ENCODE results near the gene SLC14A1.
A peak's percentile ranks its signal among the peaks of the same experiment; 100 is the strongest.

SLC14A1 gene

DNA sequence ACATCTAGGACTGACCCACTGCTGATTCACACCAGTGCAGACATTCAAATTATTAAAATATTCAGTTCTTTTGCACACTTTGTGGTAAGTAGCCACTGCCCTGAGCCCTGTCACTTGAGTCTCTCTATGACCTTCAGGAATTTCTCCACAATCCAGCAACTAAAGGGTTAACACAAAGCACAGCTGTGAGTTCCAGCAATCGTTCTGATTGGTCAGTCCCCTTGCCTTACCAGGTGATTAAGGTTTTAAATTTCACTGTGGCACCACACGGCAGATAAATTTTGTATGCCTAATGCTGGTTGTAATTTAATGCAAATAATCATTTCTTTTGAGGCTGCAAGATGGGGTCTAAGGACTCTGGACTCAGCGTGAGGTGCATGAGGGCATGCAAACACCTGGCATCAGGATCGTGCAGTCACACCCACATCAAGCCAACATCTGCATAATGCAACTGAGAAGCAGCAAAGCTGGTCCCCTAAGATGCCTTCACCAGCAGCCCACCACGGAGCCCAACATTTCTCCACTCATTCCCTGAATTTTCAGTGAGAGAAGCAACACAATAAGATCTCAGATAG is 36.6 kb downstream of the SLC14A1 start:
- peak; percentile 11 for DNase-seq (ENCODE audit: low spot score)

DNA sequence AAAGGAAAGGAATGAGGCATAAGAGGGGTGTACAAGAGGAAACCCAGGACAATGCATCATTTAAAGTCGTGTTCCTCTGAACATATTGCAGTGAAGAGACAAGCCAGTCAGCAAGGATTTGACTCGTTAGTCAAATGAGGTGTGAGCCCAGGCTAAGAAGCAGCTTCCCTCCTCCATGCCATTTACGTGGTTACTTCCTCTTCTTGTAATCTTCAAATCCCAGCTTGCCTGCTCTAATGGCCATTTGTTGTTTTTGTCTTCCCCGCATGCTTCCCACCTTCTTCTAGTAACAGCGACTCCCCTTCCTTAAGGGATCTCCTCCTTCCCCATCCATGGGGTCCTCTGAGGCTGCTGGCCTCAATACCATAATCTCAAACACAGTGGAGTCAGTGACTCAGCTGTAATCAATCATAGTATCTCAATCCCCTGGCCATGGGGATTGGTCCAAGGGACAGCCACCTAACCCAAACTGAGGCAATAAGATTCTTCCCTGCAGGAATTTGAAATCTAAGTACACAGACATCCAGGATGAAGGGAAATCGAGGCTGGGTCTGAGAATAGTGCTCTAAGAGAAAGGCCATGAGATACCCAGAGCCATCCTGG is 37.6 kb downstream of the SLC14A1 start:
- DNase-seq (ENCODE audit: low spot score): no peak

DNA sequence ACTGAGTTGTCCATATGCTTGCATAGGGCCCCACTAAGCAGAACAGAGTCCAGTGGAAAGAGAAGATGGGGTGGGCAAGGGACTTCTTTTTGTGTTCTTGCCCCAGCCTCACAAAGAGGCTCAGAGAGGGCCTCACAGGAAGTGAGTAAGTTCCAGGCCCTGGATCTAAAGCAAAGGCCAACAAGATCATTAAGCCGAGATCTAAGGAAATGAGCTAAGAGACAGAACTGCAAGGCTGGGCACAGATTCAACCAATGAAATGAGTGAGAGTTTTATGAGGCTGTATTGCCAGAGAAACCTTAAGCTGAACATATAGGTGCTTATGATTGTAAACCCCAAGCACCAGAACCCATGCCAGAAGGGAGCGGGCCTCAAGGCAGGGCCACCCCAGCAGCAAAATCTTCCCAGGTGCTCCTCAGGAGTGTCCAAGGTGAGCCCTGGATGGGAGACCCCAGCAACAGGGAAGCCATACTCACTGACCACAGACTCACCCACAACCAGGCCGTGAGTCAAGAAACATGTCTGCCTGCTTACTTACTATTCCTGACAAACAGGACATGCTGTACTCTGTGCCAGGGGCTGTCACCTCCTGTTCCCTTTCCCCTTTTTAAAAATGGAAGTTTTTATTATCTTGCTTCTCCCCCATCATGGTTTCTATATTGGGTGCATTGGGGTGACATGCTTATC is 40.2 kb downstream of the SLC14A1 start:
- DNase-seq (ENCODE audit: low spot score): no peak

DNA sequence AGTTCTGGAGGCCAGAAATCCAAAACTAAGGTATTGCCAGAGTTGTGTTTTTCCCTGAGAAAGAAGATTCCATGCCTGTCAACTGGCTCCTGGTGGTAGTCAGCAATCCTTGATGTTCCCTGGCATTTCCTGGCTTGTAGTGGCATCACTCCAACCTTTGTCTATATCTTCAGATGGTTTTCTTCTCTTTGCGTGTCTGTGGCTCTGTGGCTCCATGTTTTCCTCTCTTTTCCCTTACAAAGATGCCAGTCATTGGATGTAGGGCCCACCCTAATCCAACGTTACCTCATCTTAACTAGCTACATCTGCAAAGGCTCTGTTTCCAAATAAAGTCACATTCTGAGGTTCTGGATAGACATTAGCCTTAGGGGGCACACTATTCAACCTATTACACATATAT is 41.8 kb downstream of the SLC14A1 start:
- DNase-seq (ENCODE audit: low spot score): no peak

DNA sequence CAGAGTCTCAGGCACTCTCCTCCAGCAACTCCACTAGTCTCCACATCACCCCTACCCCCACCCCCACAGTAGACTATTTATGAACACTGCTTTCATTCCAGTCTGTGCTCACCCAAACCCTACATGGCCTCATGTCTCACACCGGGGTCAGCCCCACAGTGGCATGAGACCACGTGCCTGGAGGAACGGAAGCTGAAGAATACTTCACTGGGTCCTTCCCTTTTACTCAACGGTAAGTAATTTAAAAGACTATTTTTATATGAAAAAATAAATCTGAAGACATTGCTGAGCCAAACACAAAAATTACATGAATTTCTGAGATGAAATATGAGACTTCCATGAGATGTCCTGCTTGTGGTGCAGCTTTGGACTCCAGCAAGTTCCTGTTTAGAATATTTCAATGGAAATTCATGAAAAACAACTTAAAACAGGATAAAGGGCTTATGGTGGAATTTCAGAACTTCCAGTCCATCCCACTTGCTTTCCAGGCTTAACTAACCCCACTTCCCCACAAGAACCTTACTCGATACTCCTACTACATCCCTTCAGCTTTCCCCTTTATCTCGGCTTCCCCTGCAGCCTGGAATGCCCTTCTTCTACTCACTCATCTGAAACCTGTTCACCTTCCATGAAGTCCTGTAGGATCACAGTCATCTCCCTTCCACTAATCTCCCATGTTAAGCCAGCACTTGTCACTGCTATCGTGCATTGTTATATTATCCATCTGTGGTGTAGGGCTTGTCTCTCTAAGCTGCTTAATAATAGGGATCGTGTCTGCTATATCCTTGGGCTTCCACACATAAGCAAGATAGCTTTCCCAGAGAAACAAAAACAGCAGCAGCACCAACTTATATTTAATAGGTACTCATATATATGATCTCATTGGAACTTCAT is 47.9 kb downstream of the SLC14A1 start:
- no peak for DNase-seq (ENCODE audit: low spot score)

DNA sequence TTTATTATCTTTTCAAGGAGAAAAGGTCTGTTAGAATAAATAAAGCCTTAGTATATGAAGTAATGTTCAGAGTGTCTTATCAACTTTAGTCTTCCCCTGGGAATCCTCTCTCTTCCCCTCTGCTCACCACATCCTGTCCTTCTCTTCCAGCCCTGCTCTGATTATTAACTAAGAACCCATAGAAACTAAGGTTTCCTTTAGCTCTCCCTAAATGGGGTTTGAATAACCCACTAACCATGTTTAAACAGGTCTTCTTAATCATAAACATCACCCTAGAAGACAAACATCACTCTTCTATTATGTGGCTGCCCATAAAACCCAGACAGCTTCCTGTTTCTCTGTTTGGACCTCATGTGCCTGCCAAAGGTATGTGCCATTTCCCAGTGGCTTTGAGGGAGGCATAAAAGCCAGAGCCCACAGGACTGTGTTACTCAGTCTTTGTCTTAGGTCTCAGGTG is 50.1 kb downstream of the SLC14A1 start:
- DNase-seq (ENCODE audit: low spot score): peak; percentile 78

DNA sequence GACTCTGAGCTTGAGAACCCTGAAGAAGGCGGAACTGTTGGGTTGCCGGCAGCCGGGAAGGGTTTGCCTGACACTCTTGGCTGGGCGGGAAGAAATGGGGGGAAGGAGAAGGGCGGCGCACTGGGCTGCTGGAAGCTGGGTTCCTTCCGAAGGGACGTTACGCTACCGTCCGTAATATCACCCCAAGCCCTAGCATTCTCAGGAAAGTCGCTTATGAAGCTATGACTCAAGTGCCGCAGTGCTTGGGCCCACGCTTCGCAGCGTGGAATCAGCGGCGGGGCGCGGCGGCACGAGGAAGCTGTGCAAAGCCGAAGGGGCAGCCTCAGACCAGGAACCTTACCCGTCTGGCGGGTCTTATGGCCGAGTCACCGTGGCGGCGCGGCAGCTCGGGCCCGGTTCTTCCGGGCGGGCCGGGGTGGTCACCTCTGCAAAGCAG is 51.3 kb downstream of the SLC14A1 start:
- DNase-seq (ENCODE audit: low spot score): no peak

DNA sequence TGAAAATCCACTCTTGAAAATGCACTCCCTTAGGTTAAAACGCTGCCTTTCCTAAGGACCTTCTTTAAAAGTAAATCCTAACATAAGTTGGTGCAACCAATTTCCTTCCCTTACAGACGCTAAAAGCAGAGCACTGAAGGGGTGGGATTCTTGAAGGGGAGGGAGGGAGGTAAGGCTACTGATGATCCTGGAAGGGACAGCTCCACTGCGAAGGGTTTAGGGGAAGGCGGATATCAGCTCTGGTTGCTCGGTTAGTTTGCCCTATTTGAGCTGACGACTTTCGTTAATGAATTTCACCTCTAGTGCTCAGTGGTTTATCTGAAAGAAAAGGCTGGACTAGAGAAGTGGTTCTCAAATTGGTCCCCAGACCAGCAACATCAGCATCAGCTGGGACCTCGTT is 51.8 kb downstream of the SLC14A1 start:
- no peak for DNase-seq (ENCODE audit: low spot score)

DNA sequence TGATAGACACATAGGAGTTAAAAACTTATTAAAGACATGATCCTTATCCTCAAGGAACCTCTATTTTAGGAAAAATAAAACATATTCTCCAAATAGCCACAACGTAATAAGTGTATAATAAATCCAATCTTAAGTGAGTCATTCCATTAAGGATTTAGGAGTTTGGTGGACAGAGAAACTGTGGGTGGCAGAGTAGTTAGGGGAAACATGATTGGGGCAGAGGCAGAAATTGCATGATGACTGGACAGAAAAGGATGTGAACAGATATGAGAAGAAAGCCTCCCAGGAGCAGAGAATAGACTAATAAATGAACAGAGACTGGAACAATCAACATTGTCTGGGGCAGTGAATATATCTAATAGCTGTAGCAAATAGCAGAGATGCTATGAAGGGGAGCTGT is 53.4 kb downstream of the SLC14A1 start:
- no peak for DNase-seq (ENCODE audit: low spot score)

DNA sequence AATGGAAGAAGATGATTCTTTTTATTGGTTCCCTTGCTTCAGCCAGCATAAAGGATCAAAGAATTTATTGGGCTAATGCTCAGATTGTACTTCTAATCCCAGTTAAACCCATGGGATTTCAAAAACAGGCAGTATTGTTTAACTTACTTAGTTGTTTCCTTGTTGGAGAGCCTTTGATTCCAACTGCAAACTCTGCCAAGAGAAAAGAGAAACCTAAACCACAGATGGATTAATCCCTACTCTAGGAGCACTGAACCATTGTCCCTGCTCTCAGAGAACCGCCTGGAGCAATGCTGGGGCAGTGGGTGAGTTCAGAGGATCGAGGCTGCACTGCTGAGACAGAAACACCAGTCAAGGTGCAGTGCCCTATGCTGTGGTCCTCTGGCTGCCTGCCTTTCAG is 56.6 kb downstream of the SLC14A1 start:
- no peak for DNase-seq (ENCODE audit: low spot score)

DNA sequence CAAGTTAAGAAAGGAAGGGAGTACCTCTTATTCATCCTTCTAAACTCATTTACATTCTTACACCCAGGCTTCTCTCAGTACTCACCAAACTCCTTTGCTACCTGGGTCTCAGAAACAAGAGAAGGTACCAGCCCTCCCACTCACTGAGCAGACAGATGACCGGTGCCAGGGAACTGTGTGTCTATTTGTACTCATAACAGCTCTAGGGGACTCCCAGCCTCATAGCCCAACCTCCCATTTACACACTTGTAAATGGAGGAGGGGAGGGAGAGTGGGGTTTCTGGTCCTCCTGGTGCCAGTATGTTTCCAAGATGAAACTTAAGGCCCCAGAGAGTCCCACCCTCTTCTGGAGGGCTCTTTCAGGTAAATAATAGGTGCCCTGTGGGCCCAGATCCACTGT is 58.7 kb downstream of the SLC14A1 start:
- no peak for DNase-seq (ENCODE audit: low spot score)

DNA sequence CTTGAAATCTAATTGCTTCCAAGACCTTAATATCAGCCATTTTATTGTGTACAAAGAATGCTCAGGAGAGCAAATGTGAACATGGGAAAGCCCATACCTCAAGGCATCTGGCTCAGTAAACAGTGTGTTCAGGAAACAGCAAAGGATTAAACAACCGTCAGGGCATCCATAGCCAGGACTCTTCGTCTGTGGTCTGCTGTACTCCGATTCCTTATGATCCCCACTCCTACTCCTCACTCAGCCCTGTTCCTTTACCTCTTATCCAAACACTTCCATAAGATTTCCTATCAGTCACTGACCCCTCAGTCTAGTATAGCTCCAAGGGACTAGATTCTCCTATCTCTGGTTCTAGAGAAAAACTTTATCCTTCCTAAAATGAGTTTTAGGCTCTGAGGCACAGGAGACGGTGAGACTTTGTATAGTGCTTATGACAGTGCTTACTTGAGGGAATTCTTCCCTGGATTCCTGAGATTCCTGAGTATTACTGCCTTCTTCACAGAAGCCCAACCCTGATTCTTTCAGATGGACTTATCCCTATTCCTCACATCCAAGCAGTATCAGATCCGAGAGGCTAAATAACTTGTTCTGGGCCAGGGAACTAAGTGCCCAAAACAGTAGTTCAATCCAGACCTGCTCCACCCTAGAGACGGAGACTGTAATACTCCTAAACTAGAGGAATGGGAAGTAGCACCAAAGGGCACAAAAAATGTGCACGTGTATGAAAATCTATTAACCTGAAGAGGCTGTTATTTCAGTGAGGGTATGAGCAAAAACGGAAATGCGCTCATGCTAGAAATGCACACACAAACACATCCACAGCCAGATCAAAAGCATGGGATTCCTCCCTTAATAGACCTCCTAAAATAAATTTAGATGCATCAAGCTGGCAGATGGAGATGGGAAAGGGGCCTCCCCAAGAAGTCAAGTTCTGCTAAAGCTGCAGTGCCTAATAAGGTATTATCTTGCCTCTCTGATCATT is 59.4 kb downstream of the SLC14A1 start:
- no peak for DNase-seq (ENCODE audit: low spot score)

DNA sequence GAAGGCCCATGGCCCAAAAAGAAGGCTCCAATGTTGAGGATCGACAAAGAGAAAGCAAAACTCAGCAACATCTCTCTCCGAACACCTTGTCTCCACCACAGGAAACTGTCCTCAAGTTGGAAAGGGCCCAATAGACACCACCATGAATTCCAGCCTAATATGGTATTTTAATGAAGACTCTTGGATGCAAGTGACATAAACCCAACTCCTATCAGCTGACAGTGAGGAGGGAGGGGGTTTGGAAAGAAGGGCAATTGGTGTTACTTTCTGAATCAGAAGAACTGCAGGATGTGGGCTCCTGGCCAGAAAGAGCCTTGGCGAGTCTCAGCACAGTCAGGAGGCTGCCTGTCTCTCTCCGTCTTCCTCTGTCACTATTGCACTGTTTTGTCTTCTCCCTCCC is 61.2 kb downstream of the SLC14A1 start:
- DNase-seq (ENCODE audit: low spot score): no peak

DNA sequence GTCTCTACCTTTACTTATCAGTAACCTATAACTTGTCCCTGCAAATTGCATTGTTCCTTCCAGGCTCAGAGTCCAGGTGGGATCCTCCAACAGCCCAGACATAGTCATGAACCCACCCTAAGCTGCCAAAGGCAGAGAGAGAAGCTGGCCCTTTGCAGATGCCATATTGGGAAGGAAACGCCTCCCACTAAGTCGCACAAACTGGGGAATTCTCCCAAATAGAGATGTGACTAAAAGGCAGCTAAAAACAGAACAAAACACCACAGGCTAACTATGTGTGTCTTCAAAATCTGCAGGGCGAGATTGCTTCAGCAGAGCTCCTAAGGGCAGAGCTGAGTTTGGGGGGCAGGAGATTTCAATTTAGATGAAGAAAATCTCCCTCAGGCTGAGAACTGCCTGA is 63.0 kb downstream of the SLC14A1 start:
- DNase-seq (ENCODE audit: low spot score): no peak

DNA sequence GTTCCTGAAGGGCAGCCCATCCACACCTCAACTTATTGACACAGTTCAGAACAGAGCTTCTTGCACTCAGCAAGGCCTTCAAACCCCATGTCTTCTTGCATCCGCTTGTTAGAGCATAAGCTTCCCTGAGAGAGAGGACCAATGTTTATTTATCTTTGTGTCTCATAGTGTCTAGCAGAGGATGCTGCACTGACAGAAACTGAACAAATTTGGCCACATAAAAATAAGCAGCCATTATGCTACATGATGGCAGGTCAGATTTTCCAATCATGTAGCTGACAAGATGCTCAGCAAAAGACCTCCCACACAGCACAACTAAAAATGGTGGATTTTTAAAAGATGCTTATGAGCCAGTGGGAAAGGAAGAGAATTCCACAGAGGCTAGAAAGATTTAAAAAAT is 63.4 kb downstream of the SLC14A1 start:
- DNase-seq (ENCODE audit: low spot score): no peak

DNA sequence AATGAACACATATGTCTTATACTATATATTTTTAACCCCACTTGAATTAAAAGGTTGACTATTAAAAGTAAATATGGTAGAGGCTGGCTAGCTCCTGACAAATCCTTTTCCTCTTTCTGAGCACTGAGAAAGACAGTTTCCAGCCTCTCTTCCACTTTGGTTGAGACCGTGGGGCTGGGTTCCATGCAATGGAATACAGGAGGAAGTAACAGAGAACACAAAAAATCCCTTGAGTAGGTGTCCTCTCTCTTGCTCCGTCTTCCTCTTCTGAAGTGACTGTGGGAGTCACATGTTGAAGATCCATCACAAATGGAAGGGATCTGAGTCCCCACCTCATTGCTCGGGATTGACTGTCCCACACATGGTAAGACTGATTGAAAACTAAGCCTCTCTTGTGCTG is 64.9 kb downstream of the SLC14A1 start:
- no peak for DNase-seq (ENCODE audit: low spot score)

DNA sequence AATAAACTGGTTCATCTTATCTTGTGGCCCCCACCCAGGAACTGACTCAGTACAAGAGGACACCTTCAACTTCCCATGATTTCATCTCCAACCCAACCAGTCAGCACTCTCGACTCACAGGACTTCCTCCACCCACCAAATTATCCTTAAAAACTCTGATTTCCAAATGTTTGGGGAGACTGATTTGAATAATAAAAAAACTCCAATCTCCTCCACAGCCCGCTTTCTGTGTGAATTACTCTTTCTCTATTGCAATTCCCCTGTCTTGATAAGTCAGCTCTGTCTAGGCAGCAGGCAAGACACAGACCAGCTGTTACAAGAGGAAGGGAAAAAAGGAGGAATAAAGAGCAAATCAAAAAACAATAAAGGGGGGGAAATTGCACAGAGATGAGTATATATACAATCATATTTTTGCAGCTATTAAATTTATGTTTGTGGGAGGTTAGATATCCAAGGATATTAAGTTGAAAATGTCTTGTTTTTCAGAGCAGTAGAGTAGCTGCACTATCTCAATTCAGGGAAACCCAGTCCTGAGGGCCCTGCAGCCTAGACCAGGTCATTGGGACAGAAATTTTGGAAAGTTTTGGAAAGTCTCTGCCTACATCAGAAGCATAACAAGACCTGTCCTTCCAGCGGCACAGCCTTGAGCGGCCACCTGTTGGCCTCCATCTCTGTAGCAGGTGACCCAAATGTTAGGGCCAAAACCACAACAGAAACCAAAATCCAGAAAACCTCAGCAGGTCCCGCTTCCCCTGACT is 68.7 kb downstream of the SLC14A1 start:
- no peak for DNase-seq (ENCODE audit: low spot score)

DNA sequence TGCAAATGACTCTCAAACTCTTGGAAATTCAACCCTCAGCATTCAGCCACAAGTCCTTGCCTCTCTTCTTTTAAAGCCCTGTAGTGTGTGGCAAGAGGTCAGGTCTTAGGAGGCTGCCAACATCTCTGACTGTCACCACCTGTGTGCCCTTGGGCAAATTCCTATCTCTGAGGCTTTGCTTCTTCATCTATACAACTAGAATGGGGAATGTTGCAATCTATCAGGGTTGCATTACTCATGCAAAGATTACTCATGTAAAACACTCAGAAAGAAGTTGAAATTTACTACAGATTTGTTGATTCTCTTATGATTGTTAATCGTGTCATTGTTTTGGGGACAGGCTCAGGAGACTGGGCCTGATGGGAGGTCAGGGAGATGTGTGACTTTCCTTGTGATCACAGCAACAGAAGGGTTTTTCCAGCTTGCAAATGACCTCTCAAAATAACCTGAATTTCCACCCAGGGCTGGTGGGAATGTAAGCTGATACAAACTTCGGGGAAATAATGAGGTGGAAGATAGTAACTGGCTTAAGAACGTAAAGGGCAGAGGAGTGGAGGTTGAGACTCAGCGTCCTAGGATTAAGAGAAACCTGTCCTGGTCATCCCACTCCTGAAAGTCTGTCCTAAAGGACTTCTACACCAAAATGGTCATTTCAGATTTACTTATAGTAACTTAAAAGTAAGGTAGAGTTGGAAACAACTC is 69.4 kb downstream of the SLC14A1 start:
- peak; percentile 19 for DNase-seq (ENCODE audit: low spot score)

DNA sequence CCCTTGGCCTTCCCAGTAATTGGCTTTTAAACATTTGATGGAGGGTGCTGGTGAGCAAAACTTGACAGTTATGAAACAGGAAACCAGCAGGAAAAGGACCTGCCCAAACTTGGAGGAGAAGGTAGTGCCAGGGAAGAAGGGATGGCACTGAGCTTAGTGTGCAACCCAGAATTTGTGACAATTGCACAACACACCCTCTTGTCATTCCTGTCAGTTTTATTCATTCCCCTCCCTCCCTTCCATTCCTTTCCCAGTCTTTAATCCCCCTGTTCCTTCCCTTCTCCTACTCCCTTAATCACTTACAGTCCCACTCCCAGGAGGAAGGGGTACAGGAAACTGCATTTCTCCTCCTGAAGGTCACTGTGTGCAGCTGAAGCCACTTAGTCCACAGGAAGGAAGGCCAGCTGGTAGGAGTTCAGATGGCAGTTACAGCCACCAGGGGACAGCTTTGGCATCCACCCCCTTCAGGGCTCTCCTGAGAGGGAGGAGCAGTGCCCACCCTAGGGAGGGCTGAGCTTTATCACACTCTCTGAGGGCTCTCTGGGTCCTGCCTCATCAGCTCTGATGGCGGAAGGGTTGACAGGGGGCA is 77.5 kb downstream of the SLC14A1 start:
- DNase-seq (ENCODE audit: low spot score): no peak
